K562 (cell line): Measurements from ENCODE around the gene EIF1. TPM values are rescaled to one million over a fixed set of nuclear protein-coding genes. Genes with fewer than 3 reads are reported as not detected.

Source experiments
- ARID3B ChIP-seq: fragments of 250-450 bp; sonication (Bioruptor Pico); IDR thresholded peaks from 2 replicates; pipeline ENCODE4 v1.4.0; 2020; ENCODE audit warnings: borderline replicate concordance
- CHD1 ChIP-seq: fragments of 200-600 bp; sonication (generic); IDR thresholded peaks from one replicate; pipeline ENCODE4 v1.6.1; 2012; ENCODE audit warnings: mild to moderate bottlenecking, moderate library complexity, low read length, inconsistent platforms
- ELK3 ChIP-seq: fragments of 450-650 bp; formaldehyde crosslinking; IDR thresholded peaks from 2 replicates; pipeline ENCODE4 v1.4.0; 2020; ENCODE audit warnings: mild to moderate bottlenecking
- FOXA3 ChIP-seq, 2 experiments: fragments of 450-650 bp in 1 of 2; sonication (generic) in 1 of 2; formaldehyde crosslinking; IDR thresholded peaks in 1 of 2; conservative IDR thresholded peaks in 1 of 2; 2 replicates each; pipeline versions ENCODE4 v1.4.0 to v1.8.0; 2020 to 2022; ENCODE audit warnings: mild to moderate bottlenecking in 2 of 2, missing genetic modification reagents in 1 of 2
- FOXK2 ChIP-seq, 2 experiments: fragments of 450-650 bp; IDR thresholded peaks in 1 of 2; conservative IDR thresholded peaks in 1 of 2; 2 replicates each; pipeline ENCODE4 v1.6.1; 2016; ENCODE audit warnings: low read depth in 2 of 2, mild to moderate bottlenecking in 1 of 2
- KAT8 ChIP-seq: fragments of 450-650 bp; IDR thresholded peaks from 2 replicates; pipeline ENCODE4 v1.6.1; 2016; ENCODE audit warnings: low read depth, mild to moderate bottlenecking
- TCFL5 ChIP-seq: fragments of 250-450 bp; sonication (Bioruptor Pico); conservative IDR thresholded peaks from 2 replicates; pipeline ENCODE4 v1.6.1; 2021; ENCODE audit warnings: mild to moderate bottlenecking, moderate library complexity, matching md5 sums
- TEAD4 ChIP-seq, 2 experiments: sonication (generic) in 1 of 2; formaldehyde crosslinking in 1 of 2; IDR thresholded peaks; 2 replicates each; pipeline versions ENCODE4 v1.6.1 to v1.8.0; 2012 to 2022; ENCODE audit warnings: borderline replicate concordance in 1 of 2, inconsistent platforms in 1 of 2, low read length in 1 of 2, mild to moderate bottlenecking in 1 of 2, missing genetic modification reagents in 1 of 2
- TSHZ1 ChIP-seq: fragments of 250-450 bp; sonication (Bioruptor Pico); IDR thresholded peaks from 2 replicates; pipeline ENCODE4 v1.4.0; 2020; ENCODE audit warnings: mild to moderate bottlenecking, moderate library complexity
- ZBTB43 ChIP-seq: sonication (generic); formaldehyde crosslinking; IDR thresholded peaks from 2 replicates; pipeline ENCODE4 v1.8.0; 2023; ENCODE audit warnings: mild to moderate bottlenecking, missing genetic modification reagents
- ZBTB7A ChIP-seq: IDR thresholded peaks from 2 replicates; pipeline ENCODE4 v1.6.1; 2011; ENCODE audit warnings: low read depth, mild to moderate bottlenecking, low read length, moderate library complexity, borderline replicate concordance; ENCODE audit not compliant: control insufficient read depth
- ZEB2 ChIP-seq: fragments of 450-650 bp; IDR thresholded peaks from 2 replicates; pipeline ENCODE4 v1.6.1; 2016
- ZNF277 ChIP-seq: fragments of 250-450 bp; sonication (Bioruptor Pico); IDR thresholded peaks from 2 replicates; pipeline ENCODE4 v1.8.0; 2022; ENCODE audit warnings: inconsistent platforms, mild to moderate bottlenecking, moderate library complexity, borderline replicate concordance
- ZNF324 ChIP-seq: fragments of 250-450 bp; sonication (Bioruptor Pico); IDR thresholded peaks from 2 replicates; pipeline ENCODE4 v1.4.0; 2020; ENCODE audit warnings: mild to moderate bottlenecking
- ZNF445 ChIP-seq: fragments of 250-450 bp; sonication (Bioruptor Pico); IDR thresholded peaks from 2 replicates; pipeline ENCODE4 v1.4.0; 2020; ENCODE audit warnings: low read depth, mild to moderate bottlenecking, moderate library complexity
- ZNF764 ChIP-seq: fragments of 250-450 bp; sonication (Bioruptor Pico); IDR thresholded peaks from 2 replicates; pipeline ENCODE4 v1.4.0; 2020; ENCODE audit warnings: low read depth, mild to moderate bottlenecking, moderate library complexity
- polyA plus RNA-seq, 8 experiments: library from polyadenylated mRNA; depleted of rRNA in 4 of 8; stranded (reverse) in 5 of 8; unstranded in 3 of 8; fragments of >200 nt; fragmentation: Nextera tagmentation in 2 of 8; fragmentation: Illumina TruSeq in 1 of 8; extraction: Ambion mirVana in 2 of 8; extraction: Trizol in 1 of 8; gene quantifications; 2 replicates each; pipeline versions ENCODE4 v1.2.1 to v1.2.3, GENCODE V29; 2011 to 2014; ENCODE audit warnings: inconsistent platforms in 1 of 8, missing spikeins in 1 of 8
- total RNA-seq, 7 experiments: library from RNA; depleted of rRNA in 6 of 7; stranded (reverse); fragments of >200 nt in 6 of 7; fragmentation: Illumina TruSeq in 2 of 7; extraction: Trizol in 2 of 7; gene quantifications; 2 replicates each; pipeline versions ENCODE4 v1.2.1 to v1.2.3, GENCODE V29; 2011 to 2021; ENCODE audit warnings: low replicate concordance in 1 of 7

EIF1 gene
- total and polyA plus RNA-seq, 9 of the 15 experiments (the other 6 are each of a cell fraction or from before 2014, with no cell fraction given) = 67.0 to 1,204 (median 320) TPM

- TF ChIP-seq ELK3 (CRISPR knock-in tag) (no peak), CHD1 (no peak), TEAD4 (IDR thresholded peaks at IDR 0.05; ENCODE audit: low read length) (peak; percentile 49), TEAD4 (CRISPR knock-in tag; IDR thresholded peaks at IDR 0.05; ENCODE audit: borderline replicate concordance) (no peak), TCFL5 (CRISPR knock-in tag) (peak; percentile 51; the same call in 1 of the 2 replicates), FOXA3 (CRISPR knock-in tag; conservative IDR thresholded peaks at IDR 0.05 in 1 of 2, IDR thresholded peaks at IDR 0.05 in 1 of 2) (no peak), FOXK2 (conservative IDR thresholded peaks at IDR 0.05 in 1 of 2, IDR thresholded peaks at IDR 0.05 in 1 of 2; ENCODE audit: low read depth in 2 of 2) (no peak), ZBTB7A (peak; percentile 61; the same call in 1 of the 2 replicates), ZNF324 (CRISPR knock-in tag) (0 out of 2 replicates have a peak, but pooled peaks have one; percentile 9), ARID3B (CRISPR knock-in tag) (no peak), KAT8 (peak; percentile 78; the same call in 1 of the 2 replicates), ZBTB43 (CRISPR knock-in tag) (no peak), ZNF277 (CRISPR knock-in tag) (no peak), ZEB2 (no peak), ZNF445 (CRISPR knock-in tag) (no peak), TSHZ1 (CRISPR knock-in tag) (peak; percentile 51; the same call in 1 of the 2 replicates), ZNF764 (CRISPR knock-in tag) (no peak)
Measured at GRCh38 chr17:41738077-41738800, 49.6 kb downstream of the EIF1 start (continued).
